ENCODE data around the gene RLIM. TPM values are rescaled to one million over a fixed set of nuclear protein-coding genes. Genes with fewer than 3 reads are reported as not detected.

RLIM gene
- 86.0 and 87.5 TPM in 2 replicates for total RNA-seq

DNA sequence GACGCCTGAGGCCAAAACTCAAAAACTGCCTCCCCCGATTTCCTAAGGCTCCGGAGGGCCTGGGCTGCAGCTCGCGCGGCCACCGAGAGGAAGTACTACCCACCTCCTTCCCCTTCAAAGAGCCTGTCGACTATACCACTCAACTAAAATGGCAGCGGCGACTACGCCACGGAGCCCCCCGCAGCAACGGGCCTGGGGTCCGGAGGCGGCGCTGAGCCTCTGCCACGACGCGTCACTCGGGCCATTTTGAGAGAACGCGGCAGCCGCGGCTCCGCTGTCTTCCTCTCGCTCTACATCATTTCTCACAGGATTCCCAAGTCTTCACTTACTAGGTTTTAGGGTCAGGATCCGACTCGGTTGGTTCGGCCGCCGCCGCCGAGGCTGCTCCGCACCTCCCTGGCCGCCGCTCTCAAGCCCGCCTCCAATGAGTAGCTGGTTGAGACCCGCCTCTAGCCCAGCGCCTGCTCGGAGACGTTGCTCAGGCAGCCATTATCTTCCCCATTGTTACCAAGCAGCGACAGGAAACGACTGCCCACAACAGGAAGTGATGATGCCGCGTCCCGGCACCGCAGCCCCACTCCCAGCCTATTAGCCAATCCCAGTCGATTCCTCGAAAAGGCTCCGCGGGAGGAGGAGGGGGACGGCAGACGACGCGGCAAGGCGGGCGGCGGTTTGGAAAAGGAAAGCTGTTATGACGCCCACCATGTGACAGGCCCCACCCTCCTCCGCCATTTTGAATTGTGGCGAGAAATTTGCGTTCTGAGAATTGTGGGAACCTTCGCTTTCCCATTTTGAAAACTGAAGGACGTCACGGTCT, at the start of gene RLIM:
RLIM (minus strand) TSS at position 532 of the 817 bp plus-strand sequence. CDS start 18,647 bp downstream, outside the sequence.

Other genes with a start within 250 kb of the RLIM start
- gene SLC16A2, start 193.1 kb downstream of the RLIM start, total RNA-seq: 1.5 and 3.2 TPM in 2 replicates